Muscle of arm (tissue), 12 donors: ENCODE measurements around the gene MAGI1. TPM values are rescaled to one million over a fixed set of nuclear protein-coding genes. Genes with fewer than 3 reads are reported as not detected.

Experiments
- DNase-seq: peaks from one replicate; pipeline ENCODE4 v3.0.0-alpha.2; 2013
- polyA plus RNA-seq, 12 donors: library from polyadenylated mRNA; unstranded; fragments of 120-200 nt; gene quantifications; one replicate each; pipeline ENCODE4 v1.2.1, GENCODE V29; 2013; ENCODE audit not compliant: insufficient read length in 12 of 12

The MAGI1 gene
- polyA plus RNA-seq, 12 donors, result 10.7 to 34.9 (median 14.0) TPM; not detected in 1

- DNase-seq, result no peak
These were observed 231.5 kb downstream of the MAGI1 start for GRCh38 chr3:65807225-65807624.

GRCh38 chr3:65806600-65806999 is 232.1 kb downstream of the MAGI1 start:
- DNase-seq, result no peak

GRCh38 chr3:65796676-65797075 is 242.0 kb downstream of the MAGI1 start:
- DNase-seq, result no peak

- DNase-seq, result no peak
These were observed 243.6 kb downstream of the MAGI1 start for GRCh38 chr3:65795166-65795565.

GRCh38 chr3:65793495-65794200 is 245.1 kb downstream of the MAGI1 start:
- DNase-seq, result no peak

- DNase-seq, result no peak
These were observed 250.3 kb downstream of the MAGI1 start for GRCh38 chr3:65788461-65788860.

GRCh38 chr3:65787827-65788226 is 250.9 kb downstream of the MAGI1 start:
- no peak for DNase-seq

GRCh38 chr3:65787340-65787739 is 251.4 kb downstream of the MAGI1 start:
- no peak for DNase-seq

GRCh38 chr3:65786890-65787289 is 251.8 kb downstream of the MAGI1 start:
- no peak for DNase-seq

GRCh38 chr3:65785065-65785645 is 253.6 kb downstream of the MAGI1 start:
- peak; percentile 58 for DNase-seq

- DNase-seq, result no peak
These were observed 255.6 kb downstream of the MAGI1 start for GRCh38 chr3:65783117-65783516.

- DNase-seq, result no peak
These were observed 257.1 kb downstream of the MAGI1 start for GRCh38 chr3:65781594-65781993.

- no peak for DNase-seq
These were observed 259.3 kb downstream of the MAGI1 start for GRCh38 chr3:65779390-65779789.

- no peak for DNase-seq
These were observed 259.8 kb downstream of the MAGI1 start for GRCh38 chr3:65778968-65779367.

GRCh38 chr3:65777050-65777449 is 261.7 kb downstream of the MAGI1 start:
- no peak for DNase-seq

- DNase-seq, result no peak
These were observed 262.2 kb downstream of the MAGI1 start for GRCh38 chr3:65776494-65776893.

- DNase-seq, result no peak
These were observed 262.6 kb downstream of the MAGI1 start for GRCh38 chr3:65776081-65776480.

GRCh38 chr3:65772758-65773157 is 266.0 kb downstream of the MAGI1 start:
- DNase-seq, result no peak

- DNase-seq, result no peak
These were observed 271.2 kb downstream of the MAGI1 start for GRCh38 chr3:65767551-65767950.

GRCh38 chr3:65762235-65762580 is 276.5 kb downstream of the MAGI1 start:
- no peak for DNase-seq

- no peak for DNase-seq
These were observed 277.1 kb downstream of the MAGI1 start for GRCh38 chr3:65761446-65762234.

GRCh38 chr3:65758876-65759598 is 279.7 kb downstream of the MAGI1 start:
- no peak for DNase-seq
